NCI-H510A treated with DMSO at 0.1 percent for 48 hours (cell line): ENCODE results near the gene TRIM63.

Source experiments
- DNase-seq: peaks from one replicate; lab custom pipeline; 2025; lab: John Stamatoyannopoulos, UW

TRIM63 gene

DNA sequence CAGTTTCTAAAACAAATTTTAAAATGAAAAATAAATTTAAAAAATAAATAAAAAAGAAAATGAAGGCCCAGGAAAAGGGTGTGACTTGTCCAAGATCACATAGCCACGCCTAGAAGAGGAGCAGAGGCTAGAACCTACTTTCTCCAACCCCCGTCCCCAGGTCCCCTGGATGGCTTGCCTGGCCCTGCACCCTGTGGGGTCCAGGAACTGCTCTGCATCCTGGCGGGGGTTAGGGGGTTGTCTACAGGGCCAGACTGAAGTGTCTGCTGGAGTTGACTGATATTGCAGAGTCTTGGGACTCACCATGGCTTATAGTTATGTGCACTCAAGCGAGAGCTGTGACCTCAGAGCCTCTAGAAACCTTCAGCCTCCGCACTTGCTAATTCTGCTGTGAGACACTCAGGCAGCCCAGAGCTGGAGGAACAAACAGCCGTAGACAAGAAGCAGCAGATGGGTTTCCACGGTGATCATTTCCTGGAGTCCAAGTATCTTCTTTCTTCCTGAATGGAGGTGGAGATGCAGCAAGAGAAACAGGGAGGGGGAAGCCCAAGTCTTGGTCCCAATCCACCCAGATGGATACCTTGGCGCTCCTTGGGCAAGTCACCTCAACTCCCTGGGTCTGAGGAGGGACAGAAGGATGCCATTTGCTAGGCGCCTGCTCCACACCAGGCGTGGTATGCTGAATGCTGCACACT is 51.0 kb downstream of the TRIM63 start:
- DNase-seq, result no peak

DNA sequence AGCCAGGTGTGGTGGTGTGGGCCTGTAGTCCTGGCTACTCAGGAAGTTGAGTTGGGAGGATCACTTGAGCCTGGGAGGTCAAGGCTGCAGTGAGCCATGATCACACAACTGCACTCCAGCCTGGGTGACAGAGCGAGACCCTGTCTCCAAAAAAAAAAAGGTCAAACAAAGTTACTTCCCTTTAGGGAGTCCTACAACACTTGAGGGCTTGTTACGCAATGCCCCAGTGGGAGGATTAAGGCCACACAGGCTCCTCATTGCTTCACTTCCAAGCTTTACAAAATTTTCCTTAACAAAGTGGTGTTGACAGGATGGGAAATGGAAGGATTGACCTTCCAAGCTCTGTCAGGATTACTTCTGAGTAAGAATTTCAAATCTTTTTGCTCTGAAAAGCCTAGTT is 52.1 kb downstream of the TRIM63 start:
- DNase-seq, result no peak

GRCh38 chr1:26014179-26014578 is 53.3 kb downstream of the TRIM63 start:
- DNase-seq, result no peak

GRCh38 chr1:26012864-26013263 is 54.6 kb downstream of the TRIM63 start:
- DNase-seq, result no peak

- DNase-seq, result peak; percentile 89
Observed at GRCh38 chr1:26010825-26011224, 56.6 kb downstream of the TRIM63 start.

GRCh38 chr1:26009796-26010447 is 57.5 kb downstream of the TRIM63 start:
- no peak for DNase-seq

- DNase-seq, result no peak
Observed at GRCh38 chr1:26006710-26007109, 60.7 kb downstream of the TRIM63 start.

DNA sequence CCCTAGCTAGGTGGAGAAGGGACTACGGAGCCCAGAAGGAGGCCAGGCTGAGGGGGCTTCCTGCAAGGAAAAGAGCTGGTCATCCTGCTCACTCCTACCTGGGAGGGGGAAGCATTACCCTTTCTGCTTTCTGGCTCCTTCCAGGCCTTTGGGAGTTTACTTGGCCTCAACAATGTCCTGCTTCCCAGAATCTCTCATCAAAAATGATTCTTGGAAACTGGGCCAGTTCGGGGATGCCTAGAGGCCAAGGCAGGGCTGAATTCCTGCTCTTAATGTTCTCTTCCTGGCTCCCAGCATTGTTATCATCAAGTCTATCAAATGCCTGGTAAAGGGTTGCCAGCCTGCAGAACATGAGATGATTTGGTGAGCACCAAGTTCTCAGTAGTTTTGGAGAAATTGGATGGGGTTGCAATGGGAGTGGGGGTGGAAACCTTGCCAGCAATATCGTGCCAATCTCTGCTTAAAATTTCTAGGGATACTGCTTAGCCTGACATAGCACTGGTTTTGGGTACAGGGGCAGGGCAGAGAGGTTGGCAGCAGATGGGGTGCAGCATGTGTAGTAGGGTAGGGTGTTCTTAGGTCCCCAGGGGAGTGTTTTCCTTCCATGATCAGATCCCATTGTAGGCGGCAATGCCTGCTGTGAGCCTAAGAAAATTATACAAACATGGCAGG is 61.9 kb downstream of the TRIM63 start:
- DNase-seq, result no peak

- no peak for DNase-seq
Observed at GRCh38 chr1:26003756-26004155, 63.7 kb downstream of the TRIM63 start.

DNA sequence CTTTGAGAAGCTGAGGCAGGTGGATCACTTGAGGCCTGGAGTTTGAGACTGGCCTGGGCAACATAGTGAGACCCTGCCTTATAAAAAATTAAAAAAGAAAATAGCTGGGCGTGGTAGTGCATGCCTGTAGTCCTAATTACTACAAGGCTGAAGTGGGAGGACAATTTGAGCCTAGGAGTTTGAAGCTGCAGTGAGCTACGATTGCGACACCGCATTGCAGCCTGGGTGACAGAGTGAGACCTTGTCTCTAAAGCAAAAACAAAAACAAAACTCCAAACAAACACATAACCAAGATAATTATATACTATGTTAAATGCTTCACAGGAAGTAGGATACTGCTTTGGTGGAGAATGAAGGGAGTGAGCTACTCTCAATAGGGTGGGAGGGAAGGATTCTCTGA is 64.2 kb downstream of the TRIM63 start:
- no peak for DNase-seq
